HepG2 (cell line): ENCODE measurements around the gene TLNRD1. TPM values are rescaled to one million over a fixed set of nuclear protein-coding genes. Genes with fewer than 3 reads are reported as not detected.

ENCODE experiments used
- KDM5A ChIP-seq: fragments of 200-600 bp; sonication (generic); IDR thresholded peaks from 2 replicates; pipeline ENCODE4 v1.7.0; 2018; ENCODE audit warnings: antibody characterized with exemption, mild to moderate bottlenecking, low read length, borderline replicate concordance
- RELA ChIP-seq: sonication (generic); formaldehyde crosslinking; IDR thresholded peaks from 2 replicates; pipeline ENCODE4 v1.4.0; 2020; ENCODE audit warnings: missing genetic modification reagents
- SP1 ChIP-seq, 2 experiments: fragments of 450-650 bp in 1 of 2; sonication (generic) in 1 of 2; formaldehyde crosslinking in 1 of 2; IDR thresholded peaks; 2 replicates each; pipeline versions ENCODE4 v1.4.0 to v1.6.1; 2016 to 2020; ENCODE audit warnings: missing genetic modification reagents in 1 of 2
- TBL1XR1 ChIP-seq: fragments of 150-350 bp; IDR thresholded peaks from 2 replicates; pipeline ENCODE4 v1.6.1; 2014; ENCODE audit warnings: borderline replicate concordance, low read length; ENCODE audit not compliant: partially characterized antibody
- ZNF160 ChIP-seq: sonication (generic); formaldehyde crosslinking; IDR thresholded peaks from 2 replicates; pipeline ENCODE4 v1.8.0; 2022; ENCODE audit warnings: mild to moderate bottlenecking, inconsistent platforms, missing genetic modification reagents
- ZNF274 ChIP-seq: sonication (generic); formaldehyde crosslinking; IDR thresholded peaks from 2 replicates; pipeline ENCODE4 v1.5.1; 2020; ENCODE audit warnings: mild to moderate bottlenecking, missing genetic modification reagents
- ZNF343 ChIP-seq: sonication (generic); formaldehyde crosslinking; IDR thresholded peaks from 2 replicates; pipeline ENCODE4 v1.4.0; 2020; ENCODE audit warnings: mild to moderate bottlenecking, missing genetic modification reagents
- ZNF724P ChIP-seq: sonication (generic); formaldehyde crosslinking; IDR thresholded peaks from 2 replicates; pipeline ENCODE4 v1.8.0; 2022; ENCODE audit warnings: missing genetic modification reagents, borderline replicate concordance
- ZNF777 ChIP-seq: sonication (generic); formaldehyde crosslinking; IDR thresholded peaks from 2 replicates; pipeline ENCODE4 v1.4.0; 2020; ENCODE audit warnings: missing genetic modification reagents
- ZSCAN12 ChIP-seq: sonication (generic); formaldehyde crosslinking; IDR thresholded peaks from 2 replicates; pipeline ENCODE4 v1.9.0; 2021; ENCODE audit warnings: mild to moderate bottlenecking, missing genetic modification reagents
- polyA plus RNA-seq, 8 experiments: library from polyadenylated mRNA; depleted of rRNA in 3 of 8; stranded (reverse) in 7 of 8; unstranded in 1 of 8; fragments of >200 nt; fragmentation: Illumina TruSeq in 4 of 8; extraction: Trizol in 4 of 8; gene quantifications; 2 replicates each; pipeline versions ENCODE4 v1.2.1 to v1.2.3, GENCODE V29; 2011 to 2016; ENCODE audit warnings: low read depth in 4 of 8, missing spikeins in 1 of 8, mixed read lengths in 1 of 8; ENCODE audit not compliant: insufficient read depth in 1 of 8
- total RNA-seq, 5 experiments: library from RNA; depleted of rRNA; stranded (reverse); fragments of >200 nt; fragmentation: Illumina TruSeq; extraction: Trizol; gene quantifications; 2 replicates each; pipeline ENCODE4 v1.2.3, GENCODE V29; 2016; ENCODE audit warnings: low read depth in 1 of 5
- TF ChIP-seq, protein P1 (sequence below): fragments of 450-650 bp; IDR thresholded peaks from 2 replicates; pipeline ENCODE4 v1.6.1; 2017
- TF ChIP-seq, protein P2 (sequence below), 2 experiments: sonication (generic) in 1 of 2; formaldehyde crosslinking in 1 of 2; IDR thresholded peaks; 2 replicates each; pipeline versions ENCODE4 v1.6.1 to v1.9.0; 2014 to 2022; ENCODE audit warnings: antibody characterized with exemption in 1 of 2, borderline replicate concordance in 1 of 2, inconsistent platforms in 1 of 2, low read depth in 1 of 2, missing genetic modification reagents in 1 of 2
- TF ChIP-seq, protein P3 (sequence below): sonication (generic); formaldehyde crosslinking; IDR thresholded peaks from 2 replicates; pipeline ENCODE4 v1.4.0; 2020; ENCODE audit warnings: missing genetic modification reagents
- TF ChIP-seq, protein P4 (sequence below): sonication (generic); formaldehyde crosslinking; IDR thresholded peaks from 2 replicates; pipeline ENCODE4 v1.4.0; 2020; ENCODE audit warnings: missing genetic modification reagents

The TLNRD1 gene
- total and polyA plus RNA-seq, 2 of the 13 experiments (the other 11 are each of a cell fraction or from before 2014, with no cell fraction given): 3.4 to 5.3 TPM

DNA sequence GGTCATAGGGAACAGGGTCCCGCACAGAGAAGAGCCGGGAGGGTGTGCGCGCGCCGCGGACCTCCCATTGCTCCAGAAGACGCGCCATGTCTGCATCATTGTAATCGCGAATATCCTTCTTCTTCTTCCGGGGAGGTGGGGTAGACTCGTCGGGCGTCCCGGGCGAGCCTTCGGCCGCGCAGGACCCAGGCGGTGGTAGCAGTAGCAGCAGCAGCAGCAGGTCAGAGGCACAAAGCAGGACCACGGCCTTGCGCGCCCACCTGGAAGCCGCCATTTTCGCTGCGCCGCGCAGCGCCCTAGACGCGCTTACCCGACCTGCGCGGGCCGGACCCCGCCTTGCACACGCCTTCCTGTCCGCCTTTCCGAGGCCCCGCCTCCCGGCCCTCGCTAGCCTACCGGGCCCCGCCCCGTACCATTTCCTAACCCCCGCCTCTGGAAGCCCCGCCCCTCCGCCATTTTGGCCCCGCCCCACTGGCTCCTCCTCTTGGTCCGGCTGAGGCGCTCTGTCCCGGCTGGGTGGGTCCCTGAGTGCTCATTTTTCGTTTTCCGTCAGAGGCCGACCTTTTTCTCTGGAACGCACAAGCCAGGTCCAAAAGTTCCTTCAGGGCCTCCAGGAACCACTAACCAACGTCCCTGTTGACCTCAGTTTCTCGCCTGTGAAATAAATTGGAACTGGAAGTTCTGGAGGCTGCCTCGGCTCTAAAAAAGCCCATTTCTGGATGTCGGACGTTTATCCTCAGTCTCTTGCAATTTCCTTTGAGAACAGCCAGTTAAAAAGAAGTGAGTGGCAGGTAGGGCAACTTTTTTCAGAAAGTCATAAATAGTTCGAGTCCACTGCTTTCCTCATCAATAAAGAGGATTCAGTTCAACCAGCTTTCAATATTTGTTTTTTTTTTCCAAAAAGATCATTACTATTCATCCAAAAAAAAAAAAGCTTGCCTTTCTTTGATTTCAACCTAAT, 10.9 kb upstream of the TLNRD1 start, which contains the start of gene MESD (continued):
- TF ChIP-seq, protein P1, sequence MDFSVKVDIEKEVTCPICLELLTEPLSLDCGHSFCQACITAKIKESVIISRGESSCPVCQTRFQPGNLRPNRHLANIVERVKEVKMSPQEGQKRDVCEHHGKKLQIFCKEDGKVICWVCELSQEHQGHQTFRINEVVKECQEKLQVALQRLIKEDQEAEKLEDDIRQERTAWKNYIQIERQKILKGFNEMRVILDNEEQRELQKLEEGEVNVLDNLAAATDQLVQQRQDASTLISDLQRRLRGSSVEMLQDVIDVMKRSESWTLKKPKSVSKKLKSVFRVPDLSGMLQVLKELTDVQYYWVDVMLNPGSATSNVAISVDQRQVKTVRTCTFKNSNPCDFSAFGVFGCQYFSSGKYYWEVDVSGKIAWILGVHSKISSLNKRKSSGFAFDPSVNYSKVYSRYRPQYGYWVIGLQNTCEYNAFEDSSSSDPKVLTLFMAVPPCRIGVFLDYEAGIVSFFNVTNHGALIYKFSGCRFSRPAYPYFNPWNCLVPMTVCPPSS: no peak
- peak; percentile 10 for TF ChIP-seq TBL1XR1
- TF ChIP-seq ZNF343: peak; percentile 77; the same call in 1 of the 2 replicates
- no peak for TF ChIP-seq RELA
- TF ChIP-seq, protein P2, sequence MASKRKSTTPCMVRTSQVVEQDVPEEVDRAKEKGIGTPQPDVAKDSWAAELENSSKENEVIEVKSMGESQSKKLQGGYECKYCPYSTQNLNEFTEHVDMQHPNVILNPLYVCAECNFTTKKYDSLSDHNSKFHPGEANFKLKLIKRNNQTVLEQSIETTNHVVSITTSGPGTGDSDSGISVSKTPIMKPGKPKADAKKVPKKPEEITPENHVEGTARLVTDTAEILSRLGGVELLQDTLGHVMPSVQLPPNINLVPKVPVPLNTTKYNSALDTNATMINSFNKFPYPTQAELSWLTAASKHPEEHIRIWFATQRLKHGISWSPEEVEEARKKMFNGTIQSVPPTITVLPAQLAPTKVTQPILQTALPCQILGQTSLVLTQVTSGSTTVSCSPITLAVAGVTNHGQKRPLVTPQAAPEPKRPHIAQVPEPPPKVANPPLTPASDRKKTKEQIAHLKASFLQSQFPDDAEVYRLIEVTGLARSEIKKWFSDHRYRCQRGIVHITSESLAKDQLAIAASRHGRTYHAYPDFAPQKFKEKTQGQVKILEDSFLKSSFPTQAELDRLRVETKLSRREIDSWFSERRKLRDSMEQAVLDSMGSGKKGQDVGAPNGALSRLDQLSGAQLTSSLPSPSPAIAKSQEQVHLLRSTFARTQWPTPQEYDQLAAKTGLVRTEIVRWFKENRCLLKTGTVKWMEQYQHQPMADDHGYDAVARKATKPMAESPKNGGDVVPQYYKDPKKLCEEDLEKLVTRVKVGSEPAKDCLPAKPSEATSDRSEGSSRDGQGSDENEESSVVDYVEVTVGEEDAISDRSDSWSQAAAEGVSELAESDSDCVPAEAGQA (IDR thresholded peaks at IDR 0.05; ENCODE audit: low read depth): no peak
- TF ChIP-seq, protein P2 (CRISPR knock-in tag; IDR thresholded peaks at IDR 0.05; ENCODE audit: borderline replicate concordance): 0 out of 2 replicates have a peak, but pooled peaks have one; percentile 45
- no peak for TF ChIP-seq SP1 (IDR thresholded peaks at IDR 0.05)
- TF ChIP-seq SP1 (CRISPR knock-in tag; IDR thresholded peaks at IDR 0.05): peak; percentile 74
- TF ChIP-seq, protein P3, sequence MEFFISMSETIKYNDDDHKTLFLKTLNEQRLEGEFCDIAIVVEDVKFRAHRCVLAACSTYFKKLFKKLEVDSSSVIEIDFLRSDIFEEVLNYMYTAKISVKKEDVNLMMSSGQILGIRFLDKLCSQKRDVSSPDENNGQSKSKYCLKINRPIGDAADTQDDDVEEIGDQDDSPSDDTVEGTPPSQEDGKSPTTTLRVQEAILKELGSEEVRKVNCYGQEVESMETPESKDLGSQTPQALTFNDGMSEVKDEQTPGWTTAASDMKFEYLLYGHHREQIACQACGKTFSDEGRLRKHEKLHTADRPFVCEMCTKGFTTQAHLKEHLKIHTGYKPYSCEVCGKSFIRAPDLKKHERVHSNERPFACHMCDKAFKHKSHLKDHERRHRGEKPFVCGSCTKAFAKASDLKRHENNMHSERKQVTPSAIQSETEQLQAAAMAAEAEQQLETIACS (CRISPR knock-in tag): peak; percentile 67
- TF ChIP-seq ZNF160: no peak
- TF ChIP-seq ZNF274 (CRISPR knock-in tag): peak; percentile 78; the same call in 1 of the 2 replicates
- peak; percentile 30; the same call in 1 of the 2 replicates for TF ChIP-seq ZNF777 (CRISPR knock-in tag)
- TF ChIP-seq ZNF724P (CRISPR knock-in tag): no peak
- TF ChIP-seq KDM5A: peak; percentile 65
- TF ChIP-seq, protein P4, sequence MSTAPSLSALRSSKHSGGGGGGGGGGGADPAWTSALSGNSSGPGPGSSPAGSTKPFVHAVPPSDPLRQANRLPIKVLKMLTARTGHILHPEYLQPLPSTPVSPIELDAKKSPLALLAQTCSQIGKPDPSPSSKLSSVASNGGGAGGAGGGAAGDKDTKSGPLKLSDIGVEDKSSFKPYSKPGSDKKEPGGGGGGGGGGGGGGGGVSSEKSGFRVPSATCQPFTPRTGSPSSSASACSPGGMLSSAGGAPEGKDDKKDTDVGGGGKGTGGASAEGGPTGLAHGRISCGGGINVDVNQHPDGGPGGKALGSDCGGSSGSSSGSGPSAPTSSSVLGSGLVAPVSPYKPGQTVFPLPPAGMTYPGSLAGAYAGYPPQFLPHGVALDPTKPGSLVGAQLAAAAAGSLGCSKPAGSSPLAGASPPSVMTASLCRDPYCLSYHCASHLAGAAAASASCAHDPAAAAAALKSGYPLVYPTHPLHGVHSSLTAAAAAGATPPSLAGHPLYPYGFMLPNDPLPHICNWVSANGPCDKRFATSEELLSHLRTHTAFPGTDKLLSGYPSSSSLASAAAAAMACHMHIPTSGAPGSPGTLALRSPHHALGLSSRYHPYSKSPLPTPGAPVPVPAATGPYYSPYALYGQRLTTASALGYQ: 0 out of 2 replicates have a peak, but pooled peaks have one; percentile 30
- TF ChIP-seq ZSCAN12: no peak
